Measurements from ENCODE around the gene CDH15. TPM values are rescaled to one million over a fixed set of nuclear protein-coding genes. Genes with fewer than 3 reads are reported as not detected.

CDH15 gene
- polyA plus RNA-seq, 1 donor from 2014 or later: not detected

DNA sequence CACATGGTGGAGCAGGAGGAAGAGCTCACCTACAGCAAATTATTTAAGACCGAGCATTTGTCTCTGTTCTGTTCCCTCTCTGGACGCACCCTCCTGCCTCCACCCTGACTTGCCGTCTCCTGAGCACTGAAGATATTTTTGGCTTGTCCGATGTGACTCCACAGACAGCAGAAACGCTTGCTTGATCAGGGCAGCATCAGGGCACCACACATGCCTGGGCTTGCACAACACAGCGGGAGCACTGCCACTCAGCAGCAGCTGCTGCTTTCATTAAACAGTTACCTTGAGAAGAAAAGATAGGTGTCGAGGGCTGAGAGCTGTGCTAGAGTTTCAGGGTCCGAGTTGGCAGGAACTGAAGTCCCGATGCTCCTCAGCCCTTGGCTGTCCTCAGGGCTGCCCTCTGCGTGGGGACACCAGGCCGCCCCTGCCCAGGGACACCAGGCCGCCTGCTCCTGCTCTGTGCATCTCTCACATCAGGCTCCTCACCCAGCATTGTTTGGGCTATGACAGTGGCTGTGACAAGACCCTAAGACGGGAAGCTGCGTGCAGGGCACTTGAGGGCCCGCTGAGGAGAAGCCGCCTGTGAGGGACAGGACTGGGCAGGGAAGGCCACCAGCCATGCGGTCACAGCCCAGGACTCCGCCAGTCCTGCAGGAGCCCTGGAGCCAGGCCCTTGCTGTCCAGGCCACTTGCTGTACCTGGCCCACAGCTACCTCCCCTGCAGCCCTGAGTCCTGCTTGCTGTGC lies 21.3 kb upstream of the CDH15 start:
- H3K9me2 ChIP-seq (ENCODE audit: insufficient read depth, low read length): no peaks in the 10 kb centered on the region
- H3K79me2 ChIP-seq (replicated peaks; ENCODE audit: insufficient read depth, low read length): no peaks in the 10 kb centered on the region
- H3K27ac ChIP-seq (ENCODE audit: low read length): no peak overlapping the region
- no peak overlapping the region for H3K9ac ChIP-seq (ENCODE audit: low read length)
- no peaks in the 10 kb centered on the region for H3F3A ChIP-seq (ENCODE audit: insufficient read depth, low read length, poor library complexity, severe bottlenecking)
- no peak overlapping the region for H2AFZ ChIP-seq (ENCODE audit: low read depth, low read length)
- H3K4me3 ChIP-seq (ENCODE audit: low read length): no peak overlapping the region
- H3K9me3 ChIP-seq (ENCODE audit: low read length): no peaks in the 10 kb centered on the region
- TF ChIP-seq, protein P1, sequence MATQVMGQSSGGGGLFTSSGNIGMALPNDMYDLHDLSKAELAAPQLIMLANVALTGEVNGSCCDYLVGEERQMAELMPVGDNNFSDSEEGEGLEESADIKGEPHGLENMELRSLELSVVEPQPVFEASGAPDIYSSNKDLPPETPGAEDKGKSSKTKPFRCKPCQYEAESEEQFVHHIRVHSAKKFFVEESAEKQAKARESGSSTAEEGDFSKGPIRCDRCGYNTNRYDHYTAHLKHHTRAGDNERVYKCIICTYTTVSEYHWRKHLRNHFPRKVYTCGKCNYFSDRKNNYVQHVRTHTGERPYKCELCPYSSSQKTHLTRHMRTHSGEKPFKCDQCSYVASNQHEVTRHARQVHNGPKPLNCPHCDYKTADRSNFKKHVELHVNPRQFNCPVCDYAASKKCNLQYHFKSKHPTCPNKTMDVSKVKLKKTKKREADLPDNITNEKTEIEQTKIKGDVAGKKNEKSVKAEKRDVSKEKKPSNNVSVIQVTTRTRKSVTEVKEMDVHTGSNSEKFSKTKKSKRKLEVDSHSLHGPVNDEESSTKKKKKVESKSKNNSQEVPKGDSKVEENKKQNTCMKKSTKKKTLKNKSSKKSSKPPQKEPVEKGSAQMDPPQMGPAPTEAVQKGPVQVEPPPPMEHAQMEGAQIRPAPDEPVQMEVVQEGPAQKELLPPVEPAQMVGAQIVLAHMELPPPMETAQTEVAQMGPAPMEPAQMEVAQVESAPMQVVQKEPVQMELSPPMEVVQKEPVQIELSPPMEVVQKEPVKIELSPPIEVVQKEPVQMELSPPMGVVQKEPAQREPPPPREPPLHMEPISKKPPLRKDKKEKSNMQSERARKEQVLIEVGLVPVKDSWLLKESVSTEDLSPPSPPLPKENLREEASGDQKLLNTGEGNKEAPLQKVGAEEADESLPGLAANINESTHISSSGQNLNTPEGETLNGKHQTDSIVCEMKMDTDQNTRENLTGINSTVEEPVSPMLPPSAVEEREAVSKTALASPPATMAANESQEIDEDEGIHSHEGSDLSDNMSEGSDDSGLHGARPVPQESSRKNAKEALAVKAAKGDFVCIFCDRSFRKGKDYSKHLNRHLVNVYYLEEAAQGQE (IDR thresholded peaks at IDR 0.05; ENCODE audit: borderline replicate concordance): no peak
- TF ChIP-seq, protein P2, sequence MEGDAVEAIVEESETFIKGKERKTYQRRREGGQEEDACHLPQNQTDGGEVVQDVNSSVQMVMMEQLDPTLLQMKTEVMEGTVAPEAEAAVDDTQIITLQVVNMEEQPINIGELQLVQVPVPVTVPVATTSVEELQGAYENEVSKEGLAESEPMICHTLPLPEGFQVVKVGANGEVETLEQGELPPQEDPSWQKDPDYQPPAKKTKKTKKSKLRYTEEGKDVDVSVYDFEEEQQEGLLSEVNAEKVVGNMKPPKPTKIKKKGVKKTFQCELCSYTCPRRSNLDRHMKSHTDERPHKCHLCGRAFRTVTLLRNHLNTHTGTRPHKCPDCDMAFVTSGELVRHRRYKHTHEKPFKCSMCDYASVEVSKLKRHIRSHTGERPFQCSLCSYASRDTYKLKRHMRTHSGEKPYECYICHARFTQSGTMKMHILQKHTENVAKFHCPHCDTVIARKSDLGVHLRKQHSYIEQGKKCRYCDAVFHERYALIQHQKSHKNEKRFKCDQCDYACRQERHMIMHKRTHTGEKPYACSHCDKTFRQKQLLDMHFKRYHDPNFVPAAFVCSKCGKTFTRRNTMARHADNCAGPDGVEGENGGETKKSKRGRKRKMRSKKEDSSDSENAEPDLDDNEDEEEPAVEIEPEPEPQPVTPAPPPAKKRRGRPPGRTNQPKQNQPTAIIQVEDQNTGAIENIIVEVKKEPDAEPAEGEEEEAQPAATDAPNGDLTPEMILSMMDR (IDR thresholded peaks at IDR 0.05; ENCODE audit: poor library complexity, severe bottlenecking): no peak
- TF ChIP-seq EP300 (conservative IDR thresholded peaks at IDR 0.05; ENCODE audit: poor library complexity, severe bottlenecking) (no peak), SMC3 (conservative IDR thresholded peaks at IDR 0.05; ENCODE audit: poor library complexity) (no peak), MXI1 (conservative IDR thresholded peaks at IDR 0.05; ENCODE audit: poor library complexity, severe bottlenecking) (no peak), TAF1 (IDR thresholded peaks at IDR 0.05; ENCODE audit: low read depth) (no peak), EZH2 (IDR thresholded peaks at IDR 0.05; ENCODE audit: borderline replicate concordance, insufficient read depth, low read length, poor library complexity, severe bottlenecking) (no peak), RAD21 (conservative IDR thresholded peaks at IDR 0.05) (no peak), POLR2AphosphoS5 (IDR thresholded peaks at IDR 0.05) (no peak)
- no peaks in the 10 kb centered on the region for H3K36me3 ChIP-seq (ENCODE audit: insufficient read depth, low read length)
- H3K27me3 ChIP-seq (ENCODE audit: insufficient read depth, low read depth, low read length): no peaks in the 10 kb centered on the region
- no peaks in the 10 kb centered on the region for H4K20me1 ChIP-seq (ENCODE audit: insufficient read depth)
- no peak overlapping the region for H3K4me2 ChIP-seq (ENCODE audit: low read length)

DNA sequence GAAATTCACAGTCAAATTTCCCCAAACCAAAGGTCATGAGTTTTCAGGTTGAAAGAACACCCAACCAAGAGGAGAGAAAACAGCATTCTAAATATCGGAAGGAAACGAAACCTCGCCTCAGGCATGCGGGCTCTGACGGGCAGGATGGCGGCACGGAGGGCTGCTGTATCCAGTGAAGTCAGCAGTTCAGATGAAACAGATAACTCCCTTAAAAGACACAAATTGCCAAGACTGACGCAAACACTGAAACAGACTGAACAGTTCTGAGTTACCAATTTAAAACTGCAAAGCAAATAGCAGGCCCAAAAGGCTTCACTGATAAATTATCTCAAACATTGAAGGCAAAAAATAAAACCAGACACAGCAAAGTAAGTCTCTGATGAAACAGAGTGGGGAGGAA lies 20.6 kb upstream of the CDH15 start:
- TF ChIP-seq, protein P2 (IDR thresholded peaks at IDR 0.05; ENCODE audit: poor library complexity, severe bottlenecking): no peak
- no peak for TF ChIP-seq POLR2AphosphoS5 (IDR thresholded peaks at IDR 0.05)
- no peaks in the 10 kb centered on the region for H3K27me3 ChIP-seq (ENCODE audit: insufficient read depth, low read depth, low read length)
- no peak overlapping the region for H3K9ac ChIP-seq (ENCODE audit: low read length)
- no peak overlapping the region for H3K27ac ChIP-seq (ENCODE audit: low read length)
- no peaks in the 10 kb centered on the region for H3K79me2 ChIP-seq (replicated peaks; ENCODE audit: insufficient read depth, low read length)
- no peaks in the 10 kb centered on the region for H3F3A ChIP-seq (ENCODE audit: insufficient read depth, low read length, poor library complexity, severe bottlenecking)
- H3K9me3 ChIP-seq (ENCODE audit: low read length): no peaks in the 10 kb centered on the region
- H2AFZ ChIP-seq (ENCODE audit: low read depth, low read length): no peak overlapping the region
- no peak overlapping the region for H3K4me3 ChIP-seq (ENCODE audit: low read length)
- no peaks in the 10 kb centered on the region for H3K9me2 ChIP-seq (ENCODE audit: insufficient read depth, low read length)
- no peaks in the 10 kb centered on the region for H3K36me3 ChIP-seq (ENCODE audit: insufficient read depth, low read length)
- no peaks in the 10 kb centered on the region for H4K20me1 ChIP-seq (ENCODE audit: insufficient read depth)
- no peak overlapping the region for H3K4me2 ChIP-seq (ENCODE audit: low read length)

All from neural cell (in vitro differentiated cells).